HG03280 (cell line): Measurements from ENCODE around the gene MMP24.
"Not testable (repeated sequence)": the region's sequence is repeated elsewhere in the genome, so short reads cannot be mapped to it uniquely, and the experiment has no call there.

Experiments
- ATAC-seq: cut with Tn5 transposase; IDR thresholded peaks from one replicate; pipeline ENCODE4 v1.9.1; 2021; ENCODE audit warnings: mild to moderate bottlenecking, moderate library complexity; ENCODE audit not compliant: unreplicated experiment

The MMP24 gene

GRCh38 chr20:35305682-35306556 lies 79.4 kb downstream of the MMP24 start:
- no peak for ATAC-seq

DNA sequence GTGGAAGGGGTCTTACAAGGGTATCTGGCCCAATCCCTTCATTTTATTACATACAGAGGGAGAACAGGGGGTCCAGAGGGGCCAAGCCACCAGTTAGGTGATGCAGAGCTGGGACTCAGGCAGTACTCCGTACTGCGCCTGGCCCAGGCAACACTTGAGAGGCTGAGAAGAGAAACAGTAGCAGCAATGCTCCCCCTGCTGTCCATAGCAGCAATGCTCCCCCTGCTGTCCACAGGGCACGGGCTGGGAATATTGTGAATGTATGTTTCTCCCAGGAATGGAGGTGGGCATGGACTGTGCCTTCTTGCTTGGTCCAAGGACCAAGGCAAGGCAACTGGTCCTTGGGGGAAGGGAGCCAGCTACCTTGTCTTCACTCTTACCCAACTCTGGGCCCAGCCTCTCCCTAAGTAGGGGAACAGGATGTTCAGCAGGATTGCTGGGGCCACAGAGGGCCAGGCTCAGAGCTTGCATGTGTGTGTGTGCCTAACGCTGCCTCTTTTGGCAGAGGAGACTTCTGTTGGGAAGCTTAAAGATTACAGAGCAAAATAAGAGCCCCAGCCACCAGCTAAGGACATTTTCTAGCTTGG lies 80.5 kb downstream of the MMP24 start:
- no peak for ATAC-seq

GRCh38 chr20:35307666-35308653 lies 81.5 kb downstream of the MMP24 start:
- ATAC-seq: no peak

DNA sequence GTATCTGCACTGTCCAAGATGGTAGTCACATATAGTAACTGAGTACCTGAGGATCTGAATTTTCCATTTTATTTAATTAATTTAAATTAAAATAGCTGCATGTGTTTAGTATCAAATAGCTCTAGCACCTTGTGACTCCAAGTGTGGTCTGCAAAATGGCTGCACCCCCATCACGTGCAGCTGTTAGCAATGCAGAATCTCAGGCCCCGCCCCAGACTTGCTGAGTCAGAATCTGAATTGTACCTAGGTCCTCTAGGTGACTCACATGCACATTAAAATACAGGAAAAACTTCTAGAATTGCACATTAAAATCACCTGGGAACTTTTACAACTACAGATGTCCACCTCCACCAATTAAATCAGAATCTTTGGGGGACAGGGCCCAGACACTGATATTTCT lies 84.9 kb downstream of the MMP24 start:
- no peak for ATAC-seq

- ATAC-seq: no peak
These were observed 85.3 kb downstream of the MMP24 start for GRCh38 chr20:35311822-35312221.

DNA sequence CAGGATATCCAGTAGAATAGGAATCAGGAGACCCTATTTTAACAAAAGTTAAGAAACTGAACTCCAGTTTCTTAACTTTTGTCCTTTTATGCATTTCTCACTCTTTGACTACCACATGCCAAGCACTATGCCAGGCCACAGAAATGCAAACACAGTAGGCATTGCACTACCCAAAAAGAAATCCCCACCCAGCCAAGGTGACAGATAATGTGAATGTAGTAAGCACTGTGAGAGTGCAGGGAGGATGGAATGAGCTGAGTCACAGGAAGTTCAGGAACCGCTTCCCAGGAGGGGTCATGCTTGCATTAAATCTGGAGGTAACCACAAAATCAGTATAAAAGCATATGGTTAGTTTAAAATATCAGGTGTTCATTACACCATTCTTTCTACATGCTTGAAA lies 85.8 kb downstream of the MMP24 start:
- ATAC-seq: no peak

DNA sequence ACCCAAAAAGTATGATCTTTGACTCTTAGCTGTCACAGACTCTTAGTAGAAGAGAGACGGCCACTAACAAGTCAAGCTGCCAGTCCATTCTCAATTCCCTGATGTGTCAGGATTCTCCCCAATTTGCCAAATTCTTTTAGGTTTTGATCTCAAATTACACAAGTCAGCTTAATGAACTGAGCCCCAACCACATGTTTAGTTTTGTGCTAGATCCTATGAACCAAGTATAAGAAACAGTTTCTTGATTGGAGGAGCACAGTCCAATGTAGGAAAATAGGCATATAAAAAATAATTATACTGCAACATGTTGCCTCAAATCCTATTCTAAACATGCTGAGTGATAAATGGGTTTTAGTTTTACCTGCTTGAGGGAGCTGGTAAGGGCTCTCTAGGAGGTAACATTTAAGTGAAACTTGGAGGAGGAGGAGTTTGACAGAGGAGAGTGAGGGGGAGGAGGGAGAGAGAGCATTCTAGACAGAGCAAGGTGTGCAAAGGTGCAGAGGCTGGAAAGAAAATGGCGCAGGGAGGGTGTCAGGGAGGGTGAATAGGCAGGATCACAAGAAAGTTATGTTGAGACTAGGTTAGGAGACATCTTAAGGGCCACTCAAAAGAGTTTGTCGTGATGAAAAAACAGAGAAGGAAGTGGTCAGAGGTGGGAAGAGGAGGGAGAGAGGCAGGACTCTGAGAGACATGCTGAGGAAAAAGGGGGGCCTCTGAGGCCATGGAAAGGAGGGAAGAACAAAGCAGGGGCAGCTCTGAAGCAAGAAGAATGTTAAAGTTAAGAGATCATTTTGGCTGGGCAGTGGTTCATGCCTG lies 88.5 kb downstream of the MMP24 start:
- no peak for ATAC-seq

GRCh38 chr20:35315632-35316020 lies 89.1 kb downstream of the MMP24 start:
- not testable (repeated sequence) for ATAC-seq

DNA sequence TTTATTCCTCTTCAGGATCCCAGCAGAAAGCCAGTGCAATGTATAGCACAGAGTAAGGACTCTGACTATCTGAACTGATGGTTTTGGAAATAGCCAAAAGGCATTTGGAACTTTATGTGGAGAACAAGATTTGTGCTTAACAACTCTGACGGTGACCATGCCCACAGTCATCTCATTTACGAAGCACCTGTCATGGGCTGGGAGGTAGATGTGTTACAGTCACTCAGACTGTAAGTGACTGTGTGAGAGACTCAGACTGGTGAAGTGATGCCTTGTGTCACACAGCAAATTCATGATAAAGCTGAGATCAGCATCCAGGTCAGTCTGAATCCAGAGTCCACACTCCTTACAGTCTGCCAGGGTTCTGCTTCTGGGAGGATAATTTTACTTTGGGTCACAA lies 89.6 kb downstream of the MMP24 start:
- no peak for ATAC-seq

- no peak for ATAC-seq
These were observed 91.1 kb downstream of the MMP24 start for GRCh38 chr20:35317416-35318210.

DNA sequence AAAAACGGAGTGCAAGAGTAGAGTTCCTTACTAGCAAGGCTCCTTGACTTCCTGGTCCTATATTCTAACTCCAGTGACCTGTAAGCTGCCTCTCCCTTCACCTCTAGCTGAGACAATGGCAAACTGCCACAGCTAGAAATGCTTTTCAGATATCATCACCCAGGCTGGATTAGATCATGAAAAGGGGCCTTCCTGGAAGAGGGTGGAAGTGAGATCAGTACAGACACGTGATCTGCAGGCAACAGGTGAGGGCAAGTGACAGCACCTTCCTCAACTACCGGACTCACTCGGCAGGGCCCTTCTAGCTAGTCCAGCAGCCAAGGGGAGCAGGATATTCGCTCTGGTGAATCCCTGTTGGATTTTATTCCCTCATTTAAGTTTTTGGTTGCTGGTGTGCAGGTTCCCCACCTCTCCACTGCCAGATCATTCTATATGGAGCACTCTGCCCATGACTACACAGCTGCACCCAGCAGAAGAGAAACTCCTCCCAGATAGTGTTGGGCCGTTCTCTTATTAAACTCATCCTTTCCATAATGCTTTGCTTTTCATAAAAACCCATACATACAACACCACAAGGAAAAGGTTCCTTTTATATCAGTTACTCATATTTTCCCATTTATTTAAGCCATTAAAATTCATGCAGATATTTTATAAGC lies 92.1 kb downstream of the MMP24 start:
- ATAC-seq: no peak

DNA sequence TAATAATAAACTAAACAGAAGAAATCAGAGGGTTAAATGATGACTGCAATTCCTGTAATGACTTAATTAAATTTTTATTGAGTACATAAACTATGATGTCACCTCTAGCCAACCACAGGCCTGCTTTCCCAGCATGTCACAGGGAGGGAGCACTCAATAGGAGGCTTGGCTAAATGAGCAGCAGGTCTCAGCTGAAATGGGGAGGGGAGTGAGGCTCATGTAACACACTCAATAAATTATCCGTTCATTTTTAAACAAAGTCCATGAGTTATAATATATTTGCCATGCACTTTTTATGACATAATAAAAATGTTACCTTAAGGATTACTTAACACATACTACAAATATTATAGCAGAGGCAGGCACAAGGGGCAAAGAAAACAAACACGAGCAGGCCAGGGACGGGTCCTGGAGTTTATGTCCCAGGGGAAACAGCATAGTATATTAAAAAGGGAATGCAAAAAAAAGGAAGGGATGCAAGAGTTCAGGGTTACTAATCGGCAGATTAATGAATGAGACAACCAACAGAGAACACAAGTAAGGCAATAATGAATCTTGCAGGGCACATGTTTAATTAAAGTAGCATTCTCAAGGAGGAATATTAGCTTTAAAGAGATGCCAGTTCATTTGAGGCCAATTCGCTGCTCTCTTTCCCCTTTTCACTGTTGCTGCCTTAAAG lies 92.8 kb downstream of the MMP24 start:
- ATAC-seq: no peak

- no peak for ATAC-seq
These were observed 93.3 kb downstream of the MMP24 start for GRCh38 chr20:35319871-35320197.

DNA sequence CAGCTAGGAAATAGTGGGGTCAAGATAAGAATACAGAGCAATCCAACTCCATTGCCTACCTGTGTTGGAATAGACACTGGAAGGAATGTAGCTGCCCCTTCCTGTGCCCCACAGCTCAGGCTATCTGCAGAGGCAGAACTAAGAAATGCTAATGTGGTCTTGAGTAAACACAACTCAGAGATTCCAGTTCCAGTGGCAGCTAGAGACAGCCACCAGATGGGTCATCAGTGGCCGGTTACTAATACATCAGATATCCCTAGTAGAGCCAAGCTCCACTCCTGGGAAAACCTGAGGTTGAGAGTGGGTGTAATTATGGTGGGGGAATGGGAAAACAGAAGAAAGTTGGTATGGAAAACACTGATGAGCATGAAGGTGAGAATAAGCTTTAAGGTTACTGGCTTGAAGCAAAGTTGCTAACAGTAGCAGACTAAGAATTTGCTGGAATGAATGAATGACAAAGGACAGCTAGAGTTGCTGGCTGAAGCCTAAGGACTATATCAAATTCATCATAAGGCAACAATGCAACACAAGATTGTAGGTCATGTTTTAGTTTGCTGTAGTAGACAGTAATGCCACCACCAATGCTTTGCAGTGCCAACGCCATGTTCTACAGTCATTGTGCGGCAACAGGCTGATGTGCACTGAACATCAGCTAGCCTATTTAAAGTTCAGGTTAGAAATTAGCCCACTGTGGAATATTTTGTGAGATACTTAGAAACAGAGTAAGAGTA lies 94.1 kb downstream of the MMP24 start:
- ATAC-seq: no peak

- no peak for ATAC-seq
These were observed 98.9 kb downstream of the MMP24 start for GRCh38 chr20:35325401-35325800.

DNA sequence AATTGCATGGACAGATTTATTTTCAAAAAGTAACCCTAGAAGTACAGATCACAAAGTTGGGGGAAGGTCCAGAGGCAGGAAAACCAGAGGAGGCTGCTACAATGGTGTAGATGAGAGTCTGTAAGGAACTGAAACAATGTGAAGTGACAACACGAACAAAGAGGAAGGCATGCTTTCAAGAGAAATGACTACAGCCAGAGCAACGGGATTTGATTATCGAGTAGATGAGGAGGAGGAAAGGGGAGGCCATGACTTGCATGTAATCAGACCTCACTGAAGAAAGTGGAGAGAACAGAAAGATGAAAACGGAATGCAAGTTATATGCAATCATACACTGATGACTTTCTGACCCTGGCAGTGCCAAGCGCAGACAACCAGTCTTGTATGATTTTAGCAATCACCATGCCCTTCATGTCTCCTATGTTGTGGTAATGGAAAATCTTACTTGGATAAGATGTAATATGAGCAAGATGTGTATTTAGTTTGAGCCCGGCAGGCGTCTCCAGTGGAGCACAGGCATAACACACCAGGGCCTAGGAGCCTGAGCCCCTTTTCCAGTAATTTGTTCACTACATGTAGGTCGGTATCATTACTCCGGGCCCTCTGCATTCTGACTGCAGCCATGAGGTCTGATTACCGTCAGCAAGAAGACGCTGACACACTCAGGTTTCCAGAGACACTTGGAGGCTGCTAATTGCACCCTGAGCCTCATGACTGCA lies 99.7 kb downstream of the MMP24 start:
- ATAC-seq: no peak
